SK-N-MC (cell line): ENCODE results near the gene PARP4.

Source experiments
- EZH2 ChIP-seq: fragments of 200-600 bp; sonication (generic); IDR thresholded peaks from one replicate; pipeline ENCODE4 v1.6.1; 2017; ENCODE audit warnings: antibody characterized with exemption
- FOXP2 ChIP-seq: optimal IDR thresholded peaks from 2 replicates; pipeline ENCODE3; 2011; ENCODE audit warnings: mild to moderate bottlenecking, moderate library complexity; ENCODE audit not compliant: insufficient read depth; ENCODE audit errors: extremely low read length, control extremely low read depth
- POLR2AphosphoS5 ChIP-seq: IDR thresholded peaks from 2 replicates; pipeline ENCODE4 v1.6.1; 2012; ENCODE audit warnings: mild to moderate bottlenecking, low read depth, low read length, borderline replicate concordance

- TF ChIP-seq EZH2, result no peak
- TF ChIP-seq POLR2AphosphoS5, result no peak
- TF ChIP-seq FOXP2, result no peak
Measured at GRCh38 chr13:24381541-24382265, 130.9 kb downstream of the PARP4 start.
